HUDEP-2 (cell line): ENCODE measurements around the gene CELF4.

Source experiments
- DNase-seq, 76 experiments: peaks; one replicate each; lab custom pipeline; 2025; ENCODE audit not compliant: unreplicated experiment in 76 of 76; lab: John Stamatoyannopoulos, UW

CELF4 gene

GRCh38 chr18:37550118-37550875, 15.3 kb downstream of the CELF4 start:
- no peak for DNase-seq

- no peak for DNase-seq
Observed at GRCh38 chr18:37548679-37549289, 16.8 kb downstream of the CELF4 start.

GRCh38 chr18:37547196-37547827, 18.3 kb downstream of the CELF4 start:
- no peak for DNase-seq

- no peak for DNase-seq
Observed at GRCh38 chr18:37546651-37547050, 18.9 kb downstream of the CELF4 start.

- no peak for DNase-seq
Observed at GRCh38 chr18:37546272-37546537, 19.4 kb downstream of the CELF4 start.

- no peak for DNase-seq
Observed at GRCh38 chr18:37545461-37546271, 19.9 kb downstream of the CELF4 start.

- no peak for DNase-seq
Observed at GRCh38 chr18:37544713-37545112, 20.9 kb downstream of the CELF4 start.

GRCh38 chr18:37544217-37544616, 21.4 kb downstream of the CELF4 start:
- no peak for DNase-seq

GRCh38 chr18:37543321-37543720, 22.3 kb downstream of the CELF4 start:
- no peak for DNase-seq

- no peak for DNase-seq
Observed at GRCh38 chr18:37541517-37541916, 24.1 kb downstream of the CELF4 start.

- no peak for DNase-seq
Observed at GRCh38 chr18:37540424-37541138, 25.0 kb downstream of the CELF4 start.

- DNase-seq, result no peak
Observed at GRCh38 chr18:37539236-37539635, 26.4 kb downstream of the CELF4 start.

GRCh38 chr18:37538526-37539205, 26.9 kb downstream of the CELF4 start:
- no peak for DNase-seq

GRCh38 chr18:37537868-37538525, 27.6 kb downstream of the CELF4 start:
- DNase-seq, result peak in 60 of 76 experiments; percentile 3 to 82 (median 38)

- no peak for DNase-seq
Observed at GRCh38 chr18:37536656-37537055, 28.9 kb downstream of the CELF4 start.

GRCh38 chr18:37535968-37536367, 29.6 kb downstream of the CELF4 start:
- DNase-seq, result no peak

GRCh38 chr18:37534627-37535026, 31.0 kb downstream of the CELF4 start:
- DNase-seq, result no peak

GRCh38 chr18:37533647-37534584, 31.7 kb downstream of the CELF4 start:
- DNase-seq, result no peak

GRCh38 chr18:37532917-37533316, 32.7 kb downstream of the CELF4 start:
- DNase-seq, result no peak
